B cell (primary cell): ENCODE measurements around the gene RASL10A. TPM values are rescaled to one million over a fixed set of nuclear protein-coding genes. Genes with fewer than 3 reads are reported as not detected.
A peak's percentile ranks its signal among the peaks of the same experiment; 100 is the strongest.

Experiments used
- ATAC-seq: fragments of 200-7000 bp; cut with Tn5 transposase; one replicate; pipeline ENCODE4 v1.10.0; 2021; ENCODE audit warnings: low read depth, mild to moderate bottlenecking, moderate number of reproducible peaks, moderate library complexity
- CTCF ChIA-PET: fragments of 350-600 bp; sonication (Branson Sonifier 250); formaldehyde crosslinking; loops from one replicate; lab custom pipeline; 2021; ENCODE audit warnings: antibody characterized with exemption, inconsistent platforms; lab: Charles Lee
- POLR2A ChIA-PET: fragments of 350-600 bp; sonication (Branson Sonifier 250); formaldehyde crosslinking; loops from one replicate; lab custom pipeline; 2021; ENCODE audit warnings: antibody characterized with exemption; lab: Charles Lee
- DNase-seq: peaks from one replicate; pipeline ENCODE4 v3.0.0; 2013
- H2AFZ ChIP-seq: 2 replicates; pipeline ENCODE4 v1.6.1; 2012; ENCODE audit warnings: mild to moderate bottlenecking, low read depth, low read length; ENCODE audit not compliant: insufficient read depth, poor library complexity, severe bottlenecking
- H3K27ac ChIP-seq, 2 donors: 1 replicate in 1 of 2; 2 replicates in 1 of 2; pipeline ENCODE4 v1.5.1; 2012 to 2013; ENCODE audit warnings: low read length in 2 of 2, mild to moderate bottlenecking in 2 of 2, moderate library complexity in 1 of 2
- H3K27me3 ChIP-seq, 4 experiments: fragments of 200-600 bp in 1 of 4; sonication (generic) in 1 of 4; replicated peaks in 1 of 4; 1 replicate in 2 of 4; 2 replicates in 2 of 4; pipeline versions ENCODE4 v1.6.1 to v1.7.0; 2013 to 2016; ENCODE audit warnings: low read length in 3 of 4, mild to moderate bottlenecking in 2 of 4, mixed read lengths in 1 of 4, moderate library complexity in 1 of 4; ENCODE audit not compliant: insufficient read depth in 4 of 4, control insufficient read depth in 3 of 4; ENCODE audit errors: control extremely low read depth in 1 of 4
- H3K36me3 ChIP-seq, 2 experiments: replicated peaks in 1 of 2; 1 replicate in 1 of 2; 2 replicates in 1 of 2; pipeline versions ENCODE4 v1.6.1 to v1.7.1; 2013; ENCODE audit warnings: low read length in 1 of 2; ENCODE audit not compliant: insufficient read depth in 2 of 2, control insufficient read depth in 1 of 2; ENCODE audit errors: control extremely low read depth in 1 of 2, extremely low read depth in 1 of 2
- H3K4me1 ChIP-seq, 2 donors: fragments of 200-600 bp in 1 of 2; sonication (generic) in 1 of 2; 1 replicate in 1 of 2; 2 replicates in 1 of 2; pipeline versions ENCODE4 v1.5.1 to v1.6.1; 2013 to 2017; ENCODE audit warnings: low read length in 2 of 2; ENCODE audit not compliant: control insufficient read depth in 2 of 2, insufficient read depth in 2 of 2
- H3K4me2 ChIP-seq: replicated peaks from 2 replicates; pipeline ENCODE3; 2012; ENCODE audit warnings: mild to moderate bottlenecking, low read depth, low read length; ENCODE audit not compliant: poor library complexity, severe bottlenecking
- H3K4me3 ChIP-seq, 5 experiments: fragments of 200-600 bp in 1 of 5; sonication (generic) in 1 of 5; 1 replicate in 3 of 5; 2 replicates in 2 of 5; pipeline versions ENCODE4 v1.5.1 to v1.7.0; 2011 to 2016; ENCODE audit warnings: low read length in 4 of 5, mild to moderate bottlenecking in 4 of 5, low read depth in 2 of 5, control low read depth in 1 of 5, moderate library complexity in 1 of 5; ENCODE audit not compliant: insufficient read depth in 1 of 5; ENCODE audit errors: control extremely low read depth in 1 of 5, extremely low read depth in 1 of 5
- H3K79me2 ChIP-seq: fragments of 200-600 bp; sonication (generic); one replicate; pipeline ENCODE4 v1.6.0; 2016; ENCODE audit warnings: low read length; ENCODE audit not compliant: control insufficient read depth, insufficient read depth
- H3K9ac ChIP-seq: fragments of 200-600 bp; sonication (generic); 2 replicates; pipeline ENCODE4 v1.6.1; 2017; ENCODE audit warnings: mild to moderate bottlenecking, low read length, moderate library complexity
- H3K9me3 ChIP-seq, 3 donors: one replicate each; pipeline versions ENCODE4 v1.6.1 to v1.7.1; 2013; ENCODE audit warnings: low read length in 2 of 3; ENCODE audit not compliant: control insufficient read depth in 2 of 3, insufficient read depth in 1 of 3; ENCODE audit errors: control extremely low read depth in 1 of 3
- H4K20me1 ChIP-seq: 2 replicates; pipeline ENCODE4 v1.6.0; 2012; ENCODE audit warnings: mild to moderate bottlenecking, low read length; ENCODE audit not compliant: insufficient read depth, control insufficient read depth, poor library complexity, severe bottlenecking
- H3K27ac Mint-ChIP-seq: one replicate; pipeline ENCODE4 v1.8.0; 2021; ENCODE audit warnings: mixed read lengths
- H3K27me3 Mint-ChIP-seq: one replicate; pipeline ENCODE4 v1.8.0; 2021; ENCODE audit warnings: mixed read lengths
- H3K4me1 Mint-ChIP-seq: one replicate; pipeline ENCODE4 v1.8.0; 2021; ENCODE audit warnings: mixed read lengths
- H3K4me3 Mint-ChIP-seq: one replicate; pipeline ENCODE4 v1.8.0; 2021; ENCODE audit warnings: mixed read lengths
- H3K9me3 Mint-ChIP-seq: one replicate; pipeline ENCODE4 v1.8.0; 2022; ENCODE audit warnings: mixed read lengths; ENCODE audit not compliant: insufficient read depth
- CTCF ChIP-seq: fragments of 200-600 bp; IDR thresholded peaks from one replicate; pipeline ENCODE4 v1.8.0; 2022; ENCODE audit warnings: antibody characterized with exemption, mild to moderate bottlenecking
- EZH2 ChIP-seq: IDR thresholded peaks from 2 replicates; pipeline ENCODE4 v1.6.1; 2012; ENCODE audit warnings: borderline replicate concordance, low read depth, mild to moderate bottlenecking, moderate library complexity, low read length; ENCODE audit not compliant: insufficient read depth, poor library complexity, severe bottlenecking
- WGBS: methylation state at CpG from one replicate; pipeline ENCODE4 v1.1.5; 2013; ENCODE audit warnings: missing lambda C conversion rate; ENCODE audit not compliant: insufficient coverage; 5-methylcytosine and 5-hydroxymethylcytosine counted together
- intact Hi-C: fragments of 100-400 bp; cut with micrococcal nuclease; formaldehyde crosslinking; loops from one replicate; pipeline ENCODE4 v1.10.0; 2022
- polyA plus RNA-seq: library from polyadenylated mRNA; depleted of rRNA; stranded (reverse); fragments of >200 nt; gene quantifications from 2 replicates; pipeline ENCODE4 v1.2.3, GENCODE V29; 2012
- total RNA-seq, 2 donors: library from RNA; stranded (reverse); fragments of 120-200 nt in 1 of 2; gene quantifications; 1 replicate in 1 of 2; 2 replicates in 1 of 2; pipeline versions ENCODE4 v1.2.3 to v1.2.4, GENCODE V29; 2013 to 2022

RASL10A gene
- total and polyA plus RNA-seq, 2 donors (not counting 1 experiment from before 2014, with no cell fraction given) = 2.8 to 4.7 TPM

- ChIA-PET CTCF (interaction anchor here (1.0 kb wide), 1 partner anchor 23 kb away, joined by 3 read pairs; no protein-coding TSS in a partner anchor), POLR2A (interaction anchor here (0.5 to 0.9 kb wide), 2 partner anchors 18 to 356 kb away, joined by 5 to 6 read pairs; no protein-coding TSS in a partner anchor)
- Histone ChIP-seq H3K4me3 (peak overlapping the region; percentile 53 to 96 (median 80)), H4K20me1 (peaks cover 50% of the 10 kb centered on the region), H3K79me2 (peaks cover 73% of the 10 kb centered on the region), H3K27me3 (no peaks in the 10 kb centered on the region), H2AFZ (peak overlapping the region; percentile 93), H3K9ac (peak overlapping the region; percentile 96), H3K4me2 (peak overlapping the region; percentile 94), H3K4me1 (peaks cover 42 to 47% of the 10 kb centered on the region in 2 donors), H3K9me3 (no peaks in the 10 kb centered on the region), H3K27ac (peak overlapping the region; percentile 98 to 99), H3K36me3 (peaks cover 0 to 23% of the 10 kb centered on the region in 2 experiments)
- TF ChIP-seq EZH2 = no peak
- TF ChIP-seq CTCF = no peak
- ATAC-seq (peak; percentile 19), DNase-seq (no peak)
- Mint-ChIP-seq H3K9me3 (no peaks in the 10 kb centered on the region), H3K27me3 (no peaks in the 10 kb centered on the region), H3K4me3 (peak overlapping the region; percentile 93), H3K27ac (peak overlapping the region; percentile 96), H3K4me1 (peaks cover 55% of the 10 kb centered on the region)
- intact Hi-C loops = loop anchor here (1.0 to 5.0 kb wide), 5 partner anchors 119 to 614 kb away; partner anchors contain the start of genes AP1B1, MTMR3, NF2 and UQCR10
- whole genome bisulfite sequencing = under 1% methylated on average over 51 of the region's 51 CpGs
Observed at GRCh38 chr22:29268511-29269229, 46.8 kb downstream of the RASL10A start.
